H9 (cell line): ENCODE data around the gene RRAGC. TPM values are rescaled to one million over a fixed set of nuclear protein-coding genes. Genes with fewer than 3 reads are reported as not detected.

ENCODE experiments used
- DNase-seq: peaks from one replicate; pipeline ENCODE4 v3.0.0-alpha.2; 2017
- H2AFZ ChIP-seq: one replicate; pipeline ENCODE4 v1.6.1; 2013; ENCODE audit warnings: mild to moderate bottlenecking, low read length, control low read depth, moderate library complexity
- H2AK5ac ChIP-seq: 2 replicates; pipeline ENCODE4 v1.6.1; 2013; ENCODE audit warnings: low read length, control low read depth, mixed read lengths; ENCODE audit not compliant: insufficient read length
- H2BK120ac ChIP-seq: one replicate; pipeline ENCODE4 v1.6.1; 2013; ENCODE audit warnings: low read depth, mild to moderate bottlenecking, low read length, control low read depth, inconsistent platforms; ENCODE audit not compliant: poor library complexity, severe bottlenecking
- H2BK12ac ChIP-seq: 2 replicates; pipeline ENCODE4 v1.6.1; 2013; ENCODE audit warnings: low read length, control low read depth, mixed read lengths, low read depth; ENCODE audit not compliant: insufficient read length
- H2BK15ac ChIP-seq: 2 replicates; pipeline ENCODE4 v1.6.1; 2013; ENCODE audit warnings: low read depth, low read length, control low read depth
- H2BK20ac ChIP-seq: one replicate; pipeline ENCODE4 v1.6.1; 2013; ENCODE audit warnings: low read depth, mild to moderate bottlenecking, low read length, control low read depth, inconsistent platforms; ENCODE audit not compliant: poor library complexity, severe bottlenecking
- H2BK5ac ChIP-seq: 2 replicates; pipeline ENCODE4 v1.6.1; 2013; ENCODE audit warnings: low read length, control low read depth, mixed read lengths; ENCODE audit not compliant: insufficient read length
- H3K14ac ChIP-seq: 2 replicates; pipeline ENCODE4 v1.6.1; 2013; ENCODE audit warnings: low read length, control low read depth; ENCODE audit not compliant: insufficient read depth
- H3K18ac ChIP-seq: 2 replicates; pipeline ENCODE4 v1.6.1; 2013; ENCODE audit warnings: low read depth, mild to moderate bottlenecking, mixed read lengths, low read length, control low read depth; ENCODE audit not compliant: insufficient read length
- H3K23ac ChIP-seq: 2 replicates; pipeline ENCODE4 v1.6.1; 2013; ENCODE audit warnings: low read length, control low read depth, mixed read lengths, low read depth; ENCODE audit not compliant: insufficient read length
- H3K23me2 ChIP-seq: 2 replicates; pipeline ENCODE4 v1.6.1; 2013; ENCODE audit warnings: low read depth, mild to moderate bottlenecking, mixed read lengths, low read length, control low read depth; ENCODE audit not compliant: insufficient read length, poor library complexity, severe bottlenecking
- H3K27ac ChIP-seq: 2 replicates; pipeline ENCODE4 v1.5.1; 2013; ENCODE audit warnings: low read length, control low read depth, mixed read lengths, low read depth; ENCODE audit not compliant: insufficient read length
- H3K27me3 ChIP-seq: 2 replicates; pipeline ENCODE4 v1.6.1; 2013; ENCODE audit warnings: low read length, control low read depth, inconsistent platforms; ENCODE audit not compliant: insufficient read depth
- H3K4ac ChIP-seq: 2 replicates; pipeline ENCODE4 v1.6.1; 2013; ENCODE audit warnings: low read depth, mild to moderate bottlenecking, control low read depth, inconsistent platforms, low read length, moderate library complexity
- H3K4me1 ChIP-seq: 2 replicates; pipeline ENCODE4 v1.6.1; 2013; ENCODE audit warnings: low read length, control low read depth, inconsistent platforms; ENCODE audit not compliant: insufficient read depth
- H3K4me2 ChIP-seq: 2 replicates; pipeline ENCODE4 v1.6.1; 2013; ENCODE audit warnings: low read length, control low read depth, mixed read lengths; ENCODE audit not compliant: insufficient read length, insufficient read depth
- H3K56ac ChIP-seq: 2 replicates; pipeline ENCODE4 v1.6.1; 2013; ENCODE audit warnings: low read depth, mild to moderate bottlenecking, mixed read lengths, low read length, control low read depth; ENCODE audit not compliant: insufficient read length
- H3K79me1 ChIP-seq: 2 replicates; pipeline ENCODE4 v1.6.1; 2013; ENCODE audit warnings: low read depth, mild to moderate bottlenecking, moderate library complexity, low read length, control low read depth, inconsistent platforms; ENCODE audit not compliant: insufficient read depth, poor library complexity, severe bottlenecking
- H3K79me2 ChIP-seq: 2 replicates; pipeline ENCODE4 v1.6.1; 2013; ENCODE audit warnings: low read length, control low read depth, inconsistent platforms; ENCODE audit not compliant: insufficient read depth
- H3K9ac ChIP-seq: 2 replicates; pipeline ENCODE4 v1.6.1; 2013; ENCODE audit warnings: low read length, control low read depth, mixed read lengths; ENCODE audit not compliant: insufficient read length; ENCODE audit errors: extremely low read depth
- H3K9me3 ChIP-seq: one replicate; pipeline ENCODE4 v1.6.1; 2013; ENCODE audit warnings: low read depth, low read length, inconsistent platforms; ENCODE audit not compliant: control insufficient read depth
- H3T11ph ChIP-seq: one replicate; pipeline ENCODE4 v1.6.1; 2013; ENCODE audit warnings: mild to moderate bottlenecking, low read length, control low read depth, inconsistent platforms
- H4K20me1 ChIP-seq: one replicate; pipeline ENCODE4 v1.6.1; 2013; ENCODE audit not compliant: control insufficient read depth, insufficient read length, insufficient read depth
- H4K5ac ChIP-seq: 2 replicates; pipeline ENCODE4 v1.6.1; 2013; ENCODE audit warnings: low read depth, mild to moderate bottlenecking, mixed read lengths, low read length, control low read depth; ENCODE audit not compliant: insufficient read length
- H4K8ac ChIP-seq: replicated peaks from 2 replicates; pipeline ENCODE4 v1.6.1; 2013; ENCODE audit warnings: low read length, control low read depth, mixed read lengths, low read depth; ENCODE audit not compliant: insufficient read length
- H4K91ac ChIP-seq: 2 replicates; pipeline ENCODE4 v1.6.1; 2013; ENCODE audit warnings: low read depth, mild to moderate bottlenecking, moderate library complexity, mixed read lengths, low read length, control low read depth; ENCODE audit not compliant: insufficient read length
- H3K27ac Mint-ChIP-seq, 3 experiments: 2 replicates in 2 of 3; 3 replicates in 1 of 3; pipeline ENCODE4 v1.8.0; 2020 to 2021; ENCODE audit warnings: mixed read lengths in 3 of 3, mild to moderate bottlenecking in 1 of 3, moderate library complexity in 1 of 3
- H3K27me3 Mint-ChIP-seq: 2 replicates; pipeline ENCODE4 v1.8.0; 2021; ENCODE audit warnings: low read depth, mild to moderate bottlenecking, moderate library complexity, mixed read lengths
- H3K36me3 Mint-ChIP-seq, 3 experiments: 2 replicates in 2 of 3; 3 replicates in 1 of 3; pipeline ENCODE4 v1.8.0; 2020 to 2021; ENCODE audit warnings: low read depth in 3 of 3, mixed read lengths in 3 of 3; ENCODE audit not compliant: insufficient read depth in 1 of 3
- H3K4me1 Mint-ChIP-seq, 2 experiments: 2 replicates each; pipeline ENCODE4 v1.8.0; 2020; ENCODE audit warnings: mixed read lengths in 2 of 2
- H3K4me3 Mint-ChIP-seq, 2 experiments: 2 replicates in 1 of 2; 3 replicates in 1 of 2; pipeline ENCODE4 v1.8.0; 2020 to 2021; ENCODE audit warnings: mild to moderate bottlenecking in 2 of 2, mixed read lengths in 2 of 2, moderate library complexity in 1 of 2
- H3K9me3 Mint-ChIP-seq, 2 experiments: 2 replicates in 1 of 2; 3 replicates in 1 of 2; pipeline ENCODE4 v1.8.0; 2020; ENCODE audit warnings: mild to moderate bottlenecking in 2 of 2, mixed read lengths in 2 of 2, moderate library complexity in 1 of 2
- WGBS: extraction: QIAGEN DNeasy Blood & Tissue Kit; methylation state at CpG from one replicate; pipeline ENCODE4 v1.1.7; 2013; ENCODE audit warnings: missing lambda C conversion rate, low lambda C conversion rate, mixed read lengths; ENCODE audit not compliant: insufficient read length; ENCODE audit errors: extremely low coverage; 5-methylcytosine and 5-hydroxymethylcytosine counted together
- total RNA-seq: library from RNA; stranded (reverse); gene quantifications from 2 replicates; pipeline ENCODE4 v1.2.1, GENCODE V29; 2021
- TF ChIP-seq, protein P1 (sequence below): fragments of 200-600 bp; sonication (generic); conservative IDR thresholded peaks from 3 replicates; pipeline ENCODE4 v1.8.0; 2021; ENCODE audit warnings: antibody characterized with exemption, mild to moderate bottlenecking

The RRAGC gene
- total RNA-seq, 1 experiment from 2014 or later: 17.9 TPM

DNA sequence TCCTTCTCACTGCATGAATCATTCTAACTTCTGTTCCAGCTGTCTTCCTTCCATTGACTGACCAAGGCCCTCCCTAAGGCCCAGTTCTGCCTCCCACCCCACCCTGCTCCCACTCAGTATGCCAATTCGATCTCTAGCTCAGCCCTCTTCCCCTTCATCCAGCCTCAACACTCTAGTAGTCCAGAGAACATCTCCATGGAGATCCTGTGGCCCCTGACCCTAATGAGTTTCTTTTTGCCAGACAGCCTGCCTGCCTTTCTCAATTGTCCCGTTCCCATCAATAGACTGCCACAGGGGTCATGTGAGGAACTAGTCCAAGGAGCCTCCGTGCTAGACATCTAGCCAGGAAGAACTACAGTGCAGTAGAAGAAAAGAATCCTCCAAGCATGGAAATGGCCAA, 26.4 kb downstream of the RRAGC start:
- Mint-ChIP-seq H3K4me1 (peaks cover 15 to 26% of the 10 kb centered on the region in 2 experiments), H3K9me3 (no peaks in the 10 kb centered on the region), H3K4me3 (no peak overlapping the region), H3K27ac (no peak overlapping the region; a peak in 2 of 7 replicates), H3K36me3 (peaks cover 0 to 4% (median 3%) of the 10 kb centered on the region in 3 experiments; a peak in 2 of 7 replicates), H3K27me3 (peaks cover 6% of the 10 kb centered on the region)
- H3K27ac ChIP-seq: no peak overlapping the region
- no peak overlapping the region for H2BK120ac ChIP-seq
- no peaks in the 10 kb centered on the region for H3K27me3 ChIP-seq
- H3K4ac ChIP-seq: no peak overlapping the region
- no peak overlapping the region for H4K91ac ChIP-seq
- H3K18ac ChIP-seq: no peak overlapping the region
- H2AK5ac ChIP-seq: no peak overlapping the region
- TF ChIP-seq, protein P1, sequence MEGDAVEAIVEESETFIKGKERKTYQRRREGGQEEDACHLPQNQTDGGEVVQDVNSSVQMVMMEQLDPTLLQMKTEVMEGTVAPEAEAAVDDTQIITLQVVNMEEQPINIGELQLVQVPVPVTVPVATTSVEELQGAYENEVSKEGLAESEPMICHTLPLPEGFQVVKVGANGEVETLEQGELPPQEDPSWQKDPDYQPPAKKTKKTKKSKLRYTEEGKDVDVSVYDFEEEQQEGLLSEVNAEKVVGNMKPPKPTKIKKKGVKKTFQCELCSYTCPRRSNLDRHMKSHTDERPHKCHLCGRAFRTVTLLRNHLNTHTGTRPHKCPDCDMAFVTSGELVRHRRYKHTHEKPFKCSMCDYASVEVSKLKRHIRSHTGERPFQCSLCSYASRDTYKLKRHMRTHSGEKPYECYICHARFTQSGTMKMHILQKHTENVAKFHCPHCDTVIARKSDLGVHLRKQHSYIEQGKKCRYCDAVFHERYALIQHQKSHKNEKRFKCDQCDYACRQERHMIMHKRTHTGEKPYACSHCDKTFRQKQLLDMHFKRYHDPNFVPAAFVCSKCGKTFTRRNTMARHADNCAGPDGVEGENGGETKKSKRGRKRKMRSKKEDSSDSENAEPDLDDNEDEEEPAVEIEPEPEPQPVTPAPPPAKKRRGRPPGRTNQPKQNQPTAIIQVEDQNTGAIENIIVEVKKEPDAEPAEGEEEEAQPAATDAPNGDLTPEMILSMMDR: no peak
- no peak overlapping the region for H2BK20ac ChIP-seq
- no peak overlapping the region for H4K8ac ChIP-seq
- no peak overlapping the region for H2AFZ ChIP-seq
- H3K79me1 ChIP-seq: no peaks in the 10 kb centered on the region
- no peak overlapping the region for H4K5ac ChIP-seq
- H4K20me1 ChIP-seq: no peaks in the 10 kb centered on the region
- H2BK5ac ChIP-seq: no peak overlapping the region
- no peak overlapping the region for H3T11ph ChIP-seq
- no peak for DNase-seq
- no peak overlapping the region for H3K9ac ChIP-seq
- H2BK12ac ChIP-seq: no peak overlapping the region
- no CpG with 5 or more reads among the region's 3 CpGs for WGBS
- H3K79me2 ChIP-seq: no peaks in the 10 kb centered on the region
- H3K4me1 ChIP-seq: no peaks in the 10 kb centered on the region; the same call in 1 of the 2 replicates
- no peak overlapping the region for H3K14ac ChIP-seq
- H3K23ac ChIP-seq: no peak overlapping the region
- no peak overlapping the region for H3K4me2 ChIP-seq
- H3K23me2 ChIP-seq: no peaks in the 10 kb centered on the region
- H3K56ac ChIP-seq: no peak overlapping the region
- no peak overlapping the region for H2BK15ac ChIP-seq
- H3K9me3 ChIP-seq: no peaks in the 10 kb centered on the region
